ENCODE data around the gene ZDHHC14. TPM values are rescaled to one million over a fixed set of nuclear protein-coding genes. Genes with fewer than 3 reads are reported as not detected.

Gene ZDHHC14
- total and polyA plus RNA-seq, 2 of the 8 experiments (the other 6 are each of a cell fraction or from before 2014, with no cell fraction given) = 2.9 to 5.3 TPM

DNA sequence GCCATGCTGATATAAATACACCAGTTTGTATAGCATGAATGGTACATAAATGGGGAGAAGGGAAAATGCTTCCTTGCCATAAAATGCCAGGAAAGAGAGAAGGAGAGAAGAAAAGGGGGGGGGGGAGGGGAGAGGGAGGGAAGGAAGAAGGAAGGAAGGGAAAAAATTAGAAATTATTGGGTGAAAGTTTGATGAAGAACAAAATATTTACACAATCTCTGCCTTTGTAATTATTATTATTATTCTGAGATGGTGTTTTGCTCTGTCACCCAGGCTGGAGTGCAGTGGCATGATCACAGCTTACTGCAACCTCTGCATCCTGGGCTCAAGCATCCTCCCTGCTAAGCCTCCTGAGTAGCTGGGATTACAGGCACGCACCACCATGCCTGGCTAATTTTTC is 10.2 kb upstream of the ZDHHC14 start (continued):
- TF ChIP-seq, protein P1, sequence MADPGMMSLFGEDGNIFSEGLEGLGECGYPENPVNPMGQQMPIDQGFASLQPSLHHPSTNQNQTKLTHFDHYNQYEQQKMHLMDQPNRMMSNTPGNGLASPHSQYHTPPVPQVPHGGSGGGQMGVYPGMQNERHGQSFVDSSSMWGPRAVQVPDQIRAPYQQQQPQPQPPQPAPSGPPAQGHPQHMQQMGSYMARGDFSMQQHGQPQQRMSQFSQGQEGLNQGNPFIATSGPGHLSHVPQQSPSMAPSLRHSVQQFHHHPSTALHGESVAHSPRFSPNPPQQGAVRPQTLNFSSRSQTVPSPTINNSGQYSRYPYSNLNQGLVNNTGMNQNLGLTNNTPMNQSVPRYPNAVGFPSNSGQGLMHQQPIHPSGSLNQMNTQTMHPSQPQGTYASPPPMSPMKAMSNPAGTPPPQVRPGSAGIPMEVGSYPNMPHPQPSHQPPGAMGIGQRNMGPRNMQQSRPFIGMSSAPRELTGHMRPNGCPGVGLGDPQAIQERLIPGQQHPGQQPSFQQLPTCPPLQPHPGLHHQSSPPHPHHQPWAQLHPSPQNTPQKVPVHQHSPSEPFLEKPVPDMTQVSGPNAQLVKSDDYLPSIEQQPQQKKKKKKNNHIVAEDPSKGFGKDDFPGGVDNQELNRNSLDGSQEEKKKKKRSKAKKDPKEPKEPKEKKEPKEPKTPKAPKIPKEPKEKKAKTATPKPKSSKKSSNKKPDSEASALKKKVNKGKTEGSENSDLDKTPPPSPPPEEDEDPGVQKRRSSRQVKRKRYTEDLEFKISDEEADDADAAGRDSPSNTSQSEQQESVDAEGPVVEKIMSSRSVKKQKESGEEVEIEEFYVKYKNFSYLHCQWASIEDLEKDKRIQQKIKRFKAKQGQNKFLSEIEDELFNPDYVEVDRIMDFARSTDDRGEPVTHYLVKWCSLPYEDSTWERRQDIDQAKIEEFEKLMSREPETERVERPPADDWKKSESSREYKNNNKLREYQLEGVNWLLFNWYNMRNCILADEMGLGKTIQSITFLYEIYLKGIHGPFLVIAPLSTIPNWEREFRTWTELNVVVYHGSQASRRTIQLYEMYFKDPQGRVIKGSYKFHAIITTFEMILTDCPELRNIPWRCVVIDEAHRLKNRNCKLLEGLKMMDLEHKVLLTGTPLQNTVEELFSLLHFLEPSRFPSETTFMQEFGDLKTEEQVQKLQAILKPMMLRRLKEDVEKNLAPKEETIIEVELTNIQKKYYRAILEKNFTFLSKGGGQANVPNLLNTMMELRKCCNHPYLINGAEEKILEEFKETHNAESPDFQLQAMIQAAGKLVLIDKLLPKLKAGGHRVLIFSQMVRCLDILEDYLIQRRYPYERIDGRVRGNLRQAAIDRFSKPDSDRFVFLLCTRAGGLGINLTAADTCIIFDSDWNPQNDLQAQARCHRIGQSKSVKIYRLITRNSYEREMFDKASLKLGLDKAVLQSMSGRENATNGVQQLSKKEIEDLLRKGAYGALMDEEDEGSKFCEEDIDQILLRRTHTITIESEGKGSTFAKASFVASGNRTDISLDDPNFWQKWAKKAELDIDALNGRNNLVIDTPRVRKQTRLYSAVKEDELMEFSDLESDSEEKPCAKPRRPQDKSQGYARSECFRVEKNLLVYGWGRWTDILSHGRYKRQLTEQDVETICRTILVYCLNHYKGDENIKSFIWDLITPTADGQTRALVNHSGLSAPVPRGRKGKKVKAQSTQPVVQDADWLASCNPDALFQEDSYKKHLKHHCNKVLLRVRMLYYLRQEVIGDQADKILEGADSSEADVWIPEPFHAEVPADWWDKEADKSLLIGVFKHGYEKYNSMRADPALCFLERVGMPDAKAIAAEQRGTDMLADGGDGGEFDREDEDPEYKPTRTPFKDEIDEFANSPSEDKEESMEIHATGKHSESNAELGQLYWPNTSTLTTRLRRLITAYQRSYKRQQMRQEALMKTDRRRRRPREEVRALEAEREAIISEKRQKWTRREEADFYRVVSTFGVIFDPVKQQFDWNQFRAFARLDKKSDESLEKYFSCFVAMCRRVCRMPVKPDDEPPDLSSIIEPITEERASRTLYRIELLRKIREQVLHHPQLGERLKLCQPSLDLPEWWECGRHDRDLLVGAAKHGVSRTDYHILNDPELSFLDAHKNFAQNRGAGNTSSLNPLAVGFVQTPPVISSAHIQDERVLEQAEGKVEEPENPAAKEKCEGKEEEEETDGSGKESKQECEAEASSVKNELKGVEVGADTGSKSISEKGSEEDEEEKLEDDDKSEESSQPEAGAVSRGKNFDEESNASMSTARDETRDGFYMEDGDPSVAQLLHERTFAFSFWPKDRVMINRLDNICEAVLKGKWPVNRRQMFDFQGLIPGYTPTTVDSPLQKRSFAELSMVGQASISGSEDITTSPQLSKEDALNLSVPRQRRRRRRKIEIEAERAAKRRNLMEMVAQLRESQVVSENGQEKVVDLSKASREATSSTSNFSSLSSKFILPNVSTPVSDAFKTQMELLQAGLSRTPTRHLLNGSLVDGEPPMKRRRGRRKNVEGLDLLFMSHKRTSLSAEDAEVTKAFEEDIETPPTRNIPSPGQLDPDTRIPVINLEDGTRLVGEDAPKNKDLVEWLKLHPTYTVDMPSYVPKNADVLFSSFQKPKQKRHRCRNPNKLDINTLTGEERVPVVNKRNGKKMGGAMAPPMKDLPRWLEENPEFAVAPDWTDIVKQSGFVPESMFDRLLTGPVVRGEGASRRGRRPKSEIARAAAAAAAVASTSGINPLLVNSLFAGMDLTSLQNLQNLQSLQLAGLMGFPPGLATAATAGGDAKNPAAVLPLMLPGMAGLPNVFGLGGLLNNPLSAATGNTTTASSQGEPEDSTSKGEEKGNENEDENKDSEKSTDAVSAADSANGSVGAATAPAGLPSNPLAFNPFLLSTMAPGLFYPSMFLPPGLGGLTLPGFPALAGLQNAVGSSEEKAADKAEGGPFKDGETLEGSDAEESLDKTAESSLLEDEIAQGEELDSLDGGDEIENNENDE (IDR thresholded peaks at IDR 0.05; ENCODE audit: insufficient replicate concordance, low read length) = no peak
- no peak for TF ChIP-seq BACH1 (IDR thresholded peaks at IDR 0.05; ENCODE audit: low read length)
- no peak for TF ChIP-seq EP300 (IDR thresholded peaks at IDR 0.05; ENCODE audit: borderline replicate concordance in 1 of 2, low read depth in 2 of 2, low read length in 2 of 2)
- no peak for TF ChIP-seq CREB1 (IDR thresholded peaks at IDR 0.05)
- TF ChIP-seq SAP30 (IDR thresholded peaks at IDR 0.05; ENCODE audit: insufficient read depth, insufficient replicate concordance, low read length) = no peak
- no peak for TF ChIP-seq EZH2 (IDR thresholded peaks at IDR 0.05; ENCODE audit: low read depth, low read length, severe bottlenecking)
- no peak for TF ChIP-seq GABPA (IDR thresholded peaks at IDR 0.05; ENCODE audit: borderline replicate concordance, insufficient read depth, low read length)
- TF ChIP-seq SIX5 (IDR thresholded peaks at IDR 0.05; ENCODE audit: low read depth, low read length) = no peak
- TF ChIP-seq CEBPB (IDR thresholded peaks at IDR 0.05; ENCODE audit: low read depth, low read length) = no peak
- no peak for TF ChIP-seq ASH2L (IDR thresholded peaks at IDR 0.05; ENCODE audit: low read length)
- TF ChIP-seq CBX8 (IDR thresholded peaks at IDR 0.05; ENCODE audit: borderline replicate concordance, low read depth, low read length) = no peak
